Measurements from ENCODE around the gene PFKFB4. TPM values are rescaled to one million over a fixed set of nuclear protein-coding genes. Genes with fewer than 3 reads are reported as not detected.

PFKFB4 gene
- total and polyA plus RNA-seq, 9 of the 15 experiments (the other 6 are each of a cell fraction or from before 2014, with no cell fraction given) = 0.92 to 56.3 (median 13.5) TPM

GRCh38 chr3:48581621-48582481 lies 25.2 kb upstream of the PFKFB4 start:
- H3K9me3 ChIP-seq (replicated peaks; ENCODE audit: control insufficient read depth, insufficient read depth, low read depth, low read length) = no peaks in the 10 kb centered on the region
- no TSS peak for BruUV-seq (replicated peaks)
- no peak overlapping the region for H3K27ac ChIP-seq (ENCODE audit: extremely low read depth, low read depth, low read length)
- TF ChIP-seq CTCF (IDR thresholded peaks at IDR 0.05 in 2 of 3, conservative IDR thresholded peaks at IDR 0.05 in 1 of 3; ENCODE audit: insufficient read depth in 2 of 3, low read depth in 1 of 3, low read length in 3 of 3) (peak in 2 of 3 experiments; percentile 19 to 47; a peak in 4 of 6 replicates), STAT6 (CRISPR knock-in tag; IDR thresholded peaks at IDR 0.05) (no peak), FOXM1 (IDR thresholded peaks at IDR 0.05; ENCODE audit: low read depth) (no peak), FOXM1 (CRISPR knock-in tag; IDR thresholded peaks at IDR 0.05; ENCODE audit: low read depth) (no peak), NR2C1 (IDR thresholded peaks at IDR 0.05) (no peak), NR2C1 (tag; IDR thresholded peaks at IDR 0.05) (no peak), HNRNPLL (IDR thresholded peaks at IDR 0.05; ENCODE audit: low read depth, low read length, poor library complexity, severe bottlenecking) (no peak)
- no peaks in the 10 kb centered on the region; a peak in 1 of 5 replicates for H3K4me1 ChIP-seq (replicated peaks in 1 of 2; ENCODE audit: control insufficient read depth in 2 of 2, insufficient read depth in 2 of 2, low read length in 2 of 2)
- H4K20me1 ChIP-seq (replicated peaks; ENCODE audit: control insufficient read depth, insufficient read depth, low read length) = no peaks in the 10 kb centered on the region
- ChIA-PET POLR2A (interaction anchor here (0.6 kb wide), 1 partner anchor 53 kb away, joined by 3 read pairs; no protein-coding TSS in a partner anchor), CTCF (ENCODE audit: low intra/inter-chr PET ratio) (no interaction called here)
- WGBS (ENCODE audit: insufficient coverage, low coverage, missing lambda C conversion rate) = 30% methylated on average over 13 of the region's 14 CpGs
- ATAC-seq (peak; percentile 61), FAIRE-seq (no peak), DNase-seq (ENCODE audit: extremely low read depth in 1 of 4, low spot score in 3 of 4) (no peak)
- in situ Hi-C loops (cut with MboI) (no loop called here), intact Hi-C loops (cut with micrococcal nuclease) (no loop called here)
- no peak overlapping the region for H3K4me3 ChIP-seq
- H3K9me1 ChIP-seq (ENCODE audit: control insufficient read depth, insufficient read depth, low read length) = no peaks in the 10 kb centered on the region
- H3K27me3 ChIP-seq (ENCODE audit: control insufficient read depth in 2 of 2, insufficient read depth in 2 of 2, low read length in 2 of 2) = no peaks in the 10 kb centered on the region
- H3K79me2 ChIP-seq (ENCODE audit: control insufficient read depth, insufficient read depth, low read length) = no peaks in the 10 kb centered on the region
- no peak overlapping the region for H2AFZ ChIP-seq (ENCODE audit: low read depth, low read length)
- no peak overlapping the region for H3K9ac ChIP-seq (ENCODE audit: insufficient read depth in 1 of 2, low read depth in 2 of 2, low read length in 2 of 2)
- H3K4me2 ChIP-seq (ENCODE audit: insufficient read depth, low read length) = no peak overlapping the region
- H3K36me3 ChIP-seq (ENCODE audit: control insufficient read depth, insufficient read depth, low read length) = no peaks in the 10 kb centered on the region

Measured in K562 (cell line).